GM19023 (cell line): ENCODE data around the gene TSPO2.

Source experiments
- ATAC-seq: cut with Tn5 transposase; IDR thresholded peaks from one replicate; pipeline ENCODE4 v1.9.1; 2021; ENCODE audit warnings: mild to moderate bottlenecking, moderate library complexity; ENCODE audit not compliant: unreplicated experiment

The TSPO2 gene

GRCh38 chr6:41027241-41027640, 15.0 kb upstream of the TSPO2 start:
- no peak for ATAC-seq

GRCh38 chr6:41027799-41028560, 14.3 kb upstream of the TSPO2 start:
- peak; percentile 90 for ATAC-seq

- ATAC-seq: peak; percentile 36
These were observed 13.5 kb upstream of the TSPO2 start for GRCh38 chr6:41028561-41029412.

- no peak for ATAC-seq
These were observed 9.4 kb upstream of the TSPO2 start for GRCh38 chr6:41032830-41033229.

GRCh38 chr6:41033776-41034175, 8.5 kb upstream of the TSPO2 start:
- no peak for ATAC-seq

GRCh38 chr6:41036186-41036585, 6.1 kb upstream of the TSPO2 start:
- no peak for ATAC-seq

- no peak for ATAC-seq
These were observed 5.7 kb upstream of the TSPO2 start for GRCh38 chr6:41036601-41037000.

- no peak for ATAC-seq
These were observed 5.0 kb upstream of the TSPO2 start for GRCh38 chr6:41037107-41037900.

- no peak for ATAC-seq
These were observed 4.1 kb upstream of the TSPO2 start for GRCh38 chr6:41038205-41038604.

- ATAC-seq: no peak
These were observed 2.9 kb upstream of the TSPO2 start, which contains the start of gene UNC5CL for GRCh38 chr6:41039060-41039998. Gene UNC5CL, minus strand, starts transcription at chr6:41039221. Its CDS starts 4,147 bp downstream, at chr6:41035074.

GRCh38 chr6:41040101-41040939, 1.9 kb upstream of the TSPO2 start:
- no peak for ATAC-seq

GRCh38 chr6:41040940-41041536, 1.2 kb upstream of the TSPO2 start:
- no peak for ATAC-seq

- no peak for ATAC-seq
These were observed 884 bp downstream of the TSPO2 start for GRCh38 chr6:41043151-41043550.

- ATAC-seq: no peak
These were observed 3.4 kb downstream of the TSPO2 start for GRCh38 chr6:41045664-41046063.

GRCh38 chr6:41046084-41046483, 3.8 kb downstream of the TSPO2 start:
- ATAC-seq: no peak

- ATAC-seq: no peak
These were observed 5.0 kb downstream of the TSPO2 start for GRCh38 chr6:41047306-41047705.

- ATAC-seq: no peak
These were observed 5.8 kb downstream of the TSPO2 start for GRCh38 chr6:41047745-41048732.

- ATAC-seq: no peak
These were observed 7.3 kb downstream of the TSPO2 start for GRCh38 chr6:41049521-41049920.
